H9 (cell line): ENCODE data around the gene INSC. TPM values are rescaled to one million over a fixed set of nuclear protein-coding genes. Genes with fewer than 3 reads are reported as not detected.

Source experiments
- DNase-seq: peaks from one replicate; pipeline ENCODE4 v3.0.0-alpha.2; 2017
- H2AFZ ChIP-seq: one replicate; pipeline ENCODE4 v1.6.1; 2013; ENCODE audit warnings: mild to moderate bottlenecking, low read length, control low read depth, moderate library complexity
- H2AK5ac ChIP-seq: 2 replicates; pipeline ENCODE4 v1.6.1; 2013; ENCODE audit warnings: low read length, control low read depth, mixed read lengths; ENCODE audit not compliant: insufficient read length
- H2BK120ac ChIP-seq: one replicate; pipeline ENCODE4 v1.6.1; 2013; ENCODE audit warnings: low read depth, mild to moderate bottlenecking, low read length, control low read depth, inconsistent platforms; ENCODE audit not compliant: poor library complexity, severe bottlenecking
- H2BK12ac ChIP-seq: 2 replicates; pipeline ENCODE4 v1.6.1; 2013; ENCODE audit warnings: low read length, control low read depth, mixed read lengths, low read depth; ENCODE audit not compliant: insufficient read length
- H2BK15ac ChIP-seq: 2 replicates; pipeline ENCODE4 v1.6.1; 2013; ENCODE audit warnings: low read depth, low read length, control low read depth
- H2BK20ac ChIP-seq: one replicate; pipeline ENCODE4 v1.6.1; 2013; ENCODE audit warnings: low read depth, mild to moderate bottlenecking, low read length, control low read depth, inconsistent platforms; ENCODE audit not compliant: poor library complexity, severe bottlenecking
- H2BK5ac ChIP-seq: 2 replicates; pipeline ENCODE4 v1.6.1; 2013; ENCODE audit warnings: low read length, control low read depth, mixed read lengths; ENCODE audit not compliant: insufficient read length
- H3K14ac ChIP-seq: 2 replicates; pipeline ENCODE4 v1.6.1; 2013; ENCODE audit warnings: low read length, control low read depth; ENCODE audit not compliant: insufficient read depth
- H3K18ac ChIP-seq: 2 replicates; pipeline ENCODE4 v1.6.1; 2013; ENCODE audit warnings: low read depth, mild to moderate bottlenecking, mixed read lengths, low read length, control low read depth; ENCODE audit not compliant: insufficient read length
- H3K23ac ChIP-seq: 2 replicates; pipeline ENCODE4 v1.6.1; 2013; ENCODE audit warnings: low read length, control low read depth, mixed read lengths, low read depth; ENCODE audit not compliant: insufficient read length
- H3K23me2 ChIP-seq: 2 replicates; pipeline ENCODE4 v1.6.1; 2013; ENCODE audit warnings: low read depth, mild to moderate bottlenecking, mixed read lengths, low read length, control low read depth; ENCODE audit not compliant: insufficient read length, poor library complexity, severe bottlenecking
- H3K27ac ChIP-seq: 2 replicates; pipeline ENCODE4 v1.5.1; 2013; ENCODE audit warnings: low read length, control low read depth, mixed read lengths, low read depth; ENCODE audit not compliant: insufficient read length
- H3K27me3 ChIP-seq: 2 replicates; pipeline ENCODE4 v1.6.1; 2013; ENCODE audit warnings: low read length, control low read depth, inconsistent platforms; ENCODE audit not compliant: insufficient read depth
- H3K4ac ChIP-seq: 2 replicates; pipeline ENCODE4 v1.6.1; 2013; ENCODE audit warnings: low read depth, mild to moderate bottlenecking, control low read depth, inconsistent platforms, low read length, moderate library complexity
- H3K4me1 ChIP-seq: 2 replicates; pipeline ENCODE4 v1.6.1; 2013; ENCODE audit warnings: low read length, control low read depth, inconsistent platforms; ENCODE audit not compliant: insufficient read depth
- H3K4me2 ChIP-seq: 2 replicates; pipeline ENCODE4 v1.6.1; 2013; ENCODE audit warnings: low read length, control low read depth, mixed read lengths; ENCODE audit not compliant: insufficient read length, insufficient read depth
- H3K56ac ChIP-seq: 2 replicates; pipeline ENCODE4 v1.6.1; 2013; ENCODE audit warnings: low read depth, mild to moderate bottlenecking, mixed read lengths, low read length, control low read depth; ENCODE audit not compliant: insufficient read length
- H3K79me1 ChIP-seq: 2 replicates; pipeline ENCODE4 v1.6.1; 2013; ENCODE audit warnings: low read depth, mild to moderate bottlenecking, moderate library complexity, low read length, control low read depth, inconsistent platforms; ENCODE audit not compliant: insufficient read depth, poor library complexity, severe bottlenecking
- H3K79me2 ChIP-seq: 2 replicates; pipeline ENCODE4 v1.6.1; 2013; ENCODE audit warnings: low read length, control low read depth, inconsistent platforms; ENCODE audit not compliant: insufficient read depth
- H3K9ac ChIP-seq: 2 replicates; pipeline ENCODE4 v1.6.1; 2013; ENCODE audit warnings: low read length, control low read depth, mixed read lengths; ENCODE audit not compliant: insufficient read length; ENCODE audit errors: extremely low read depth
- H3K9me3 ChIP-seq: one replicate; pipeline ENCODE4 v1.6.1; 2013; ENCODE audit warnings: low read depth, low read length, inconsistent platforms; ENCODE audit not compliant: control insufficient read depth
- H3T11ph ChIP-seq: one replicate; pipeline ENCODE4 v1.6.1; 2013; ENCODE audit warnings: mild to moderate bottlenecking, low read length, control low read depth, inconsistent platforms
- H4K20me1 ChIP-seq: one replicate; pipeline ENCODE4 v1.6.1; 2013; ENCODE audit not compliant: control insufficient read depth, insufficient read length, insufficient read depth
- H4K5ac ChIP-seq: 2 replicates; pipeline ENCODE4 v1.6.1; 2013; ENCODE audit warnings: low read depth, mild to moderate bottlenecking, mixed read lengths, low read length, control low read depth; ENCODE audit not compliant: insufficient read length
- H4K8ac ChIP-seq: replicated peaks from 2 replicates; pipeline ENCODE4 v1.6.1; 2013; ENCODE audit warnings: low read length, control low read depth, mixed read lengths, low read depth; ENCODE audit not compliant: insufficient read length
- H4K91ac ChIP-seq: 2 replicates; pipeline ENCODE4 v1.6.1; 2013; ENCODE audit warnings: low read depth, mild to moderate bottlenecking, moderate library complexity, mixed read lengths, low read length, control low read depth; ENCODE audit not compliant: insufficient read length
- H3K27ac Mint-ChIP-seq, 3 experiments: 2 replicates in 2 of 3; 3 replicates in 1 of 3; pipeline ENCODE4 v1.8.0; 2020 to 2021; ENCODE audit warnings: mixed read lengths in 3 of 3, mild to moderate bottlenecking in 1 of 3, moderate library complexity in 1 of 3
- H3K27me3 Mint-ChIP-seq: 2 replicates; pipeline ENCODE4 v1.8.0; 2021; ENCODE audit warnings: low read depth, mild to moderate bottlenecking, moderate library complexity, mixed read lengths
- H3K36me3 Mint-ChIP-seq, 3 experiments: 2 replicates in 2 of 3; 3 replicates in 1 of 3; pipeline ENCODE4 v1.8.0; 2020 to 2021; ENCODE audit warnings: low read depth in 3 of 3, mixed read lengths in 3 of 3; ENCODE audit not compliant: insufficient read depth in 1 of 3
- H3K4me1 Mint-ChIP-seq, 2 experiments: 2 replicates each; pipeline ENCODE4 v1.8.0; 2020; ENCODE audit warnings: mixed read lengths in 2 of 2
- H3K4me3 Mint-ChIP-seq, 2 experiments: 2 replicates in 1 of 2; 3 replicates in 1 of 2; pipeline ENCODE4 v1.8.0; 2020 to 2021; ENCODE audit warnings: mild to moderate bottlenecking in 2 of 2, mixed read lengths in 2 of 2, moderate library complexity in 1 of 2
- H3K9me3 Mint-ChIP-seq, 2 experiments: 2 replicates in 1 of 2; 3 replicates in 1 of 2; pipeline ENCODE4 v1.8.0; 2020; ENCODE audit warnings: mild to moderate bottlenecking in 2 of 2, mixed read lengths in 2 of 2, moderate library complexity in 1 of 2
- WGBS: extraction: QIAGEN DNeasy Blood & Tissue Kit; methylation state at CpG from one replicate; pipeline ENCODE4 v1.1.7; 2013; ENCODE audit warnings: missing lambda C conversion rate, low lambda C conversion rate, mixed read lengths; ENCODE audit not compliant: insufficient read length; ENCODE audit errors: extremely low coverage; 5-methylcytosine and 5-hydroxymethylcytosine counted together
- total RNA-seq: library from RNA; stranded (reverse); gene quantifications from 2 replicates; pipeline ENCODE4 v1.2.1, GENCODE V29; 2021
- TF ChIP-seq, protein P1 (sequence below): fragments of 200-600 bp; sonication (generic); conservative IDR thresholded peaks from 3 replicates; pipeline ENCODE4 v1.8.0; 2021; ENCODE audit warnings: antibody characterized with exemption, mild to moderate bottlenecking

INSC gene
- total RNA-seq, 1 experiment from 2014 or later = not detected

DNA sequence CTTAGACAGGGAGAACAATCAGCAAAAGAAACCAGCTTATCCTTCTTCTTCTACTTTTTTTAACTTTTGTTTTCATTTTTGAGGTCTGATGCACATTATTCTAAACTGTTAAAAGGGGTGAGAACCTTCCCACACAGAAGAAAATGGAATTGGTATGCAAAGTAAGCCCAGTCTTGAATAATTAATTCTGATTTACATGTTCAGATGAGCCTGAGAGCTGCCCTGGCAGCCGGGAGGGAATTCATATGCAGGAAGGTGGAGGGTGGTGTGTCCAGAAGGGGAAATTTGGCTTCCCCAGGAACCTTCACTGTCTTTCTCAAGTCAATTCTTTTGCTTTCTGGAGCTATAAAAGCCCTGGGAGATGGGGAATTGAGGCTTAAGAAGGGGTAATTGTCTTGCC is 181.0 kb downstream of the INSC start:
- no peak for DNase-seq
- H3K27ac ChIP-seq = no peak overlapping the region
- no peak overlapping the region for H4K91ac ChIP-seq
- Mint-ChIP-seq H3K4me1 (peaks cover 7 to 17% of the 10 kb centered on the region in 2 experiments), H3K27ac (peak overlapping the region in 2 of 3 experiments; percentile 49 to 74; a peak in 3 of 7 replicates), H3K27me3 (no peaks in the 10 kb centered on the region; the same call in 1 of the 2 replicates), H3K4me3 (no peak overlapping the region), H3K9me3 (no peaks in the 10 kb centered on the region; a peak in 1 of 5 replicates), H3K36me3 (no peaks in the 10 kb centered on the region)
- no CpG with 5 or more reads among the region's 1 CpG for WGBS
- H2AFZ ChIP-seq = no peak overlapping the region
- no peak overlapping the region for H2AK5ac ChIP-seq
- H4K8ac ChIP-seq = no peak overlapping the region
- no peaks in the 10 kb centered on the region for H3K9me3 ChIP-seq
- no peak overlapping the region for H3K9ac ChIP-seq
- no peak overlapping the region for H2BK15ac ChIP-seq
- no peak overlapping the region for H2BK20ac ChIP-seq
- H4K20me1 ChIP-seq = no peaks in the 10 kb centered on the region
- H2BK12ac ChIP-seq = no peak overlapping the region
- no peak overlapping the region for H2BK5ac ChIP-seq
- no peak overlapping the region for H3K18ac ChIP-seq
- H3K56ac ChIP-seq = no peak overlapping the region
- H3K4me2 ChIP-seq = no peak overlapping the region
- no peak overlapping the region for H3K4ac ChIP-seq
- H3K23ac ChIP-seq = no peak overlapping the region
- H3K79me1 ChIP-seq = no peaks in the 10 kb centered on the region
- TF ChIP-seq, protein P1, sequence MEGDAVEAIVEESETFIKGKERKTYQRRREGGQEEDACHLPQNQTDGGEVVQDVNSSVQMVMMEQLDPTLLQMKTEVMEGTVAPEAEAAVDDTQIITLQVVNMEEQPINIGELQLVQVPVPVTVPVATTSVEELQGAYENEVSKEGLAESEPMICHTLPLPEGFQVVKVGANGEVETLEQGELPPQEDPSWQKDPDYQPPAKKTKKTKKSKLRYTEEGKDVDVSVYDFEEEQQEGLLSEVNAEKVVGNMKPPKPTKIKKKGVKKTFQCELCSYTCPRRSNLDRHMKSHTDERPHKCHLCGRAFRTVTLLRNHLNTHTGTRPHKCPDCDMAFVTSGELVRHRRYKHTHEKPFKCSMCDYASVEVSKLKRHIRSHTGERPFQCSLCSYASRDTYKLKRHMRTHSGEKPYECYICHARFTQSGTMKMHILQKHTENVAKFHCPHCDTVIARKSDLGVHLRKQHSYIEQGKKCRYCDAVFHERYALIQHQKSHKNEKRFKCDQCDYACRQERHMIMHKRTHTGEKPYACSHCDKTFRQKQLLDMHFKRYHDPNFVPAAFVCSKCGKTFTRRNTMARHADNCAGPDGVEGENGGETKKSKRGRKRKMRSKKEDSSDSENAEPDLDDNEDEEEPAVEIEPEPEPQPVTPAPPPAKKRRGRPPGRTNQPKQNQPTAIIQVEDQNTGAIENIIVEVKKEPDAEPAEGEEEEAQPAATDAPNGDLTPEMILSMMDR = no peak
- H3K79me2 ChIP-seq = no peaks in the 10 kb centered on the region
- H4K5ac ChIP-seq = no peak overlapping the region
- no peak overlapping the region for H2BK120ac ChIP-seq
- no peak overlapping the region for H3K14ac ChIP-seq
- no peak overlapping the region for H3T11ph ChIP-seq
- H3K27me3 ChIP-seq = no peaks in the 10 kb centered on the region
- H3K23me2 ChIP-seq = no peaks in the 10 kb centered on the region
- no peaks in the 10 kb centered on the region for H3K4me1 ChIP-seq

Other genes starting within 250 kb of the INSC start
- 8.8 and 10.3 TPM in 2 replicates for gene CYP2R1, start 222.7 kb upstream of the INSC start, total RNA-seq
- 0.29 TPM in 1 of 2 replicates, not detected in the other for gene CALCA, start 142.6 kb upstream of the INSC start, total RNA-seq
- gene CALCB, start 41.3 kb upstream of the INSC start, total RNA-seq = not detected in 2 replicates